Sigmoid colon (tissue), 4 donors: ENCODE data around the gene SLC15A5.

Experiments used
- EP300 ChIP-seq, 4 donors: sonication (generic); formaldehyde crosslinking; IDR thresholded peaks; one replicate each; pipeline ENCODE4 v1.6.1; 2017; ENCODE audit warnings: antibody characterized with exemption in 4 of 4
- POLR2A ChIP-seq, 2 donors: fragments of 450-650 bp; IDR thresholded peaks; one replicate each; pipeline ENCODE4 v1.6.1; 2016; ENCODE audit warnings: antibody characterized with exemption in 2 of 2, mild to moderate bottlenecking in 2 of 2, moderate library complexity in 2 of 2
- POLR2AphosphoS5 ChIP-seq, 4 donors: sonication (generic); formaldehyde crosslinking; IDR thresholded peaks; one replicate each; pipeline ENCODE4 v1.6.1; 2017; ENCODE audit warnings: antibody characterized with exemption in 4 of 4
- TF ChIP-seq, protein P1 (sequence below), 4 experiments: fragments of 450-650 bp in 3 of 4; fragments of 200-600 bp in 1 of 4; IDR thresholded peaks; one replicate each; pipeline ENCODE4 v1.5.1; 2016 to 2019; ENCODE audit warnings: antibody characterized with exemption in 4 of 4, mild to moderate bottlenecking in 3 of 4, moderate library complexity in 2 of 4

DNA sequence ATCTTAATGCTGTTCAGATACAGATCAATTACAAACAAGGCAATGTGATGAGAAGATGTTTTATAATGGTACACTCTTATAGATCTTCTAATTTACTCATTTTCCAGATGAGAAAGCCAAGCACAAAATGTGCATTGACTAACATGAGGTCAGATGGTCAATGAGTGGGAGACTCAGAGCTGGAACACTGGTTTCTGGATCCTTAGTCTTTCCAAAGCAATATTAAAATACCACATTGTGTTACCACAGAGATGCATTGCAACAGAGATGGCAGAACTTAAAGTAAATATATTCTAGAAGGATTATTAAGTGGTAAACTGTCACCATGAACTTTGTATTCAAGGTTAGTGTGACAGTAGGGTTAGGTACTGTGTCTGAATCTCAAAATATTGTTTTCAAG lies 113.6 kb downstream of the SLC15A5 start:
- TF ChIP-seq, protein P1, sequence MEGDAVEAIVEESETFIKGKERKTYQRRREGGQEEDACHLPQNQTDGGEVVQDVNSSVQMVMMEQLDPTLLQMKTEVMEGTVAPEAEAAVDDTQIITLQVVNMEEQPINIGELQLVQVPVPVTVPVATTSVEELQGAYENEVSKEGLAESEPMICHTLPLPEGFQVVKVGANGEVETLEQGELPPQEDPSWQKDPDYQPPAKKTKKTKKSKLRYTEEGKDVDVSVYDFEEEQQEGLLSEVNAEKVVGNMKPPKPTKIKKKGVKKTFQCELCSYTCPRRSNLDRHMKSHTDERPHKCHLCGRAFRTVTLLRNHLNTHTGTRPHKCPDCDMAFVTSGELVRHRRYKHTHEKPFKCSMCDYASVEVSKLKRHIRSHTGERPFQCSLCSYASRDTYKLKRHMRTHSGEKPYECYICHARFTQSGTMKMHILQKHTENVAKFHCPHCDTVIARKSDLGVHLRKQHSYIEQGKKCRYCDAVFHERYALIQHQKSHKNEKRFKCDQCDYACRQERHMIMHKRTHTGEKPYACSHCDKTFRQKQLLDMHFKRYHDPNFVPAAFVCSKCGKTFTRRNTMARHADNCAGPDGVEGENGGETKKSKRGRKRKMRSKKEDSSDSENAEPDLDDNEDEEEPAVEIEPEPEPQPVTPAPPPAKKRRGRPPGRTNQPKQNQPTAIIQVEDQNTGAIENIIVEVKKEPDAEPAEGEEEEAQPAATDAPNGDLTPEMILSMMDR (IDR thresholded peaks at IDR 0.05) = no peak
- no peak for TF ChIP-seq POLR2A (IDR thresholded peaks at IDR 0.05)
- TF ChIP-seq POLR2AphosphoS5 (IDR thresholded peaks at IDR 0.05) = no peak
- no peak for TF ChIP-seq EP300 (IDR thresholded peaks at IDR 0.05)
